ENCODE measurements around the gene SLC36A4. TPM values are rescaled to one million over a fixed set of nuclear protein-coding genes. Genes with fewer than 3 reads are reported as not detected.

SLC36A4 gene
- total RNA-seq, 1 experiment from 2014 or later = 21.1 TPM

- ChIA-PET POLR2A (no interaction called here), RAD21 (ENCODE audit: low non-redundant PET in 1 of 2, low total read pairs in 2 of 2, uncharacterized antibody in 2 of 2, unreplicated experiment in 2 of 2) (no interaction called here), CTCF (no interaction called here)
- no peaks in the 10 kb centered on the region for H3K9me3 ChIP-seq (ENCODE audit: control insufficient read depth in 1 of 2, insufficient read depth in 1 of 2, low read depth in 1 of 2, low read length in 2 of 2)
- H4K20me1 ChIP-seq (ENCODE audit: insufficient read depth) = no peaks in the 10 kb centered on the region
- TF ChIP-seq SIN3A (IDR thresholded peaks at IDR 0.05; ENCODE audit: low read depth) = no peak
- TF ChIP-seq SP1 (IDR thresholded peaks at IDR 0.05; ENCODE audit: low read depth) = no peak
- TF ChIP-seq POLR2AphosphoS5 (IDR thresholded peaks at IDR 0.05; ENCODE audit: low read depth, low read length) = no peak
- no peak for TF ChIP-seq EGR1 (IDR thresholded peaks at IDR 0.05; ENCODE audit: low read depth)
- TF ChIP-seq CTCF (IDR thresholded peaks at IDR 0.05 in 2 of 3, conservative IDR thresholded peaks at IDR 0.05 in 1 of 3; ENCODE audit: borderline replicate concordance in 1 of 3, insufficient read depth in 1 of 3, low read depth in 2 of 3, low read length in 2 of 3) = no peak
- no peak overlapping the region for H3K27ac ChIP-seq (ENCODE audit: low read depth, low read length)
- no peaks in the 10 kb centered on the region; the same call in 1 of the 2 replicates for H3K27me3 ChIP-seq (ENCODE audit: insufficient read depth, low read length)
- H3K4me1 ChIP-seq (ENCODE audit: control insufficient read depth in 1 of 2, insufficient read depth in 2 of 2, low read length in 2 of 2) = no peaks in the 10 kb centered on the region
- H3K4me3 ChIP-seq (replicated peaks in 1 of 2; ENCODE audit: low read depth in 1 of 2, low read length in 2 of 2) = no peak overlapping the region
- intact Hi-C loops (cut with micrococcal nuclease) = no loop called here
- ATAC-seq (no peak), DNase-seq (ENCODE audit: low read depth, low spot score) (no peak)
- H3K79me2 ChIP-seq (ENCODE audit: insufficient read depth, low read length) = no peaks in the 10 kb centered on the region
- no TSS peak for BruUV-seq (replicated peaks)
- no peaks in the 10 kb centered on the region for H3K36me3 ChIP-seq (ENCODE audit: control insufficient read depth in 1 of 2, insufficient read depth in 2 of 2, low read length in 2 of 2)
- H3K9ac ChIP-seq (ENCODE audit: low read length) = no peak overlapping the region
- no peak overlapping the region for H2AFZ ChIP-seq (ENCODE audit: low read depth, low read length, poor library complexity, severe bottlenecking)
- no peak overlapping the region for H3K4me2 ChIP-seq (ENCODE audit: low read length)
- no peaks in the 10 kb centered on the region for H3K9me2 ChIP-seq (ENCODE audit: insufficient read depth)
Measured at GRCh38 chr11:93209466-93209865, 11.7 kb upstream of the SLC36A4 start.

GRCh38 chr11:93208663-93209270 lies 11.0 kb upstream of the SLC36A4 start:
- POLR2A ChIA-PET = no interaction called here

More at GRCh38 chr11:93208663-93209270, 11.0 kb upstream of the SLC36A4 start:
- H3K4me2 ChIP-seq (ENCODE audit: low read length) = no peak overlapping the region
- no peak overlapping the region for H3K4me3 ChIP-seq (replicated peaks in 1 of 2; ENCODE audit: low read depth in 1 of 2, low read length in 2 of 2)
- no peaks in the 10 kb centered on the region for H4K20me1 ChIP-seq (ENCODE audit: insufficient read depth)
- H3K36me3 ChIP-seq (ENCODE audit: control insufficient read depth in 1 of 2, insufficient read depth in 2 of 2, low read length in 2 of 2) = no peaks in the 10 kb centered on the region
- no peak overlapping the region for H3K27ac ChIP-seq (ENCODE audit: low read depth, low read length)
- ChIA-PET RAD21 (ENCODE audit: low non-redundant PET in 1 of 2, low total read pairs in 2 of 2, uncharacterized antibody in 2 of 2, unreplicated experiment in 2 of 2) (no interaction called here), CTCF (no interaction called here)
- no TSS peak for BruUV-seq (replicated peaks)
- H3K9me2 ChIP-seq (ENCODE audit: insufficient read depth) = no peaks in the 10 kb centered on the region
- H3K9ac ChIP-seq (ENCODE audit: low read length) = no peak overlapping the region
- H3K27me3 ChIP-seq (ENCODE audit: insufficient read depth, low read length) = no peaks in the 10 kb centered on the region; the same call in 1 of the 2 replicates
- no peaks in the 10 kb centered on the region for H3K9me3 ChIP-seq (ENCODE audit: control insufficient read depth in 1 of 2, insufficient read depth in 1 of 2, low read depth in 1 of 2, low read length in 2 of 2)
- H3K79me2 ChIP-seq (ENCODE audit: insufficient read depth, low read length) = no peaks in the 10 kb centered on the region
- intact Hi-C loops (cut with micrococcal nuclease) = no loop called here
- TF ChIP-seq FOSL1 (IDR thresholded peaks at IDR 0.05; ENCODE audit: low read depth) (no peak), ZBTB33 (IDR thresholded peaks at IDR 0.05; ENCODE audit: extremely low read depth, insufficient replicate concordance, low read length) (no peak), ATF3 (IDR thresholded peaks at IDR 0.05) (no peak), EZH2phosphoT487 (IDR thresholded peaks at IDR 0.05; ENCODE audit: borderline replicate concordance) (no peak), SIN3A (IDR thresholded peaks at IDR 0.05; ENCODE audit: low read depth) (no peak), ZNF274 (IDR thresholded peaks at IDR 0.05; ENCODE audit: low read depth, low read length) (no peak), CBX3 (IDR thresholded peaks at IDR 0.05; ENCODE audit: low read depth) (no peak), MAX (IDR thresholded peaks at IDR 0.05) (no peak), EZH2 (IDR thresholded peaks at IDR 0.05) (no peak), EGR1 (IDR thresholded peaks at IDR 0.05; ENCODE audit: low read depth) (no peak)
- no peak overlapping the region for H2AFZ ChIP-seq (ENCODE audit: low read depth, low read length, poor library complexity, severe bottlenecking)
- no peaks in the 10 kb centered on the region for H3K4me1 ChIP-seq (ENCODE audit: control insufficient read depth in 1 of 2, insufficient read depth in 2 of 2, low read length in 2 of 2)
- no peak for DNase-seq (ENCODE audit: low read depth, low spot score)
- ATAC-seq = no peak
